ENCODE data around the gene SAC3D1. TPM values are rescaled to one million over a fixed set of nuclear protein-coding genes. Genes with fewer than 3 reads are reported as not detected.

The SAC3D1 gene
- total RNA-seq, 1 donor from 2014 or later, result 14.3 TPM

- no peak for DNase-seq (ENCODE audit: low spot score)
- H3K36me3 Mint-ChIP-seq (ENCODE audit: low read depth), result no peaks in the 10 kb centered on the region
- peaks cover 15% of the 10 kb centered on the region for H3K4me1 Mint-ChIP-seq (ENCODE audit: low read depth)
Observed at GRCh38 chr11:65008873-65009272, 32.1 kb upstream of the SAC3D1 start.

GRCh38 chr11:65013130-65013887, 27.7 kb upstream of the SAC3D1 start:
- H3K4me3 Mint-ChIP-seq (ENCODE audit: unreplicated experiment), result peak overlapping the region; percentile 82
- peaks cover 8% of the 10 kb centered on the region for H3K36me3 Mint-ChIP-seq (ENCODE audit: low read depth)
- DNase-seq (ENCODE audit: low spot score), result no peak
- H3K4me1 Mint-ChIP-seq (ENCODE audit: low read depth), result peaks cover 15% of the 10 kb centered on the region
- no peaks in the 10 kb centered on the region for H3K9me3 Mint-ChIP-seq (ENCODE audit: low read depth)
- H3K27me3 Mint-ChIP-seq (ENCODE audit: low read depth), result no peaks in the 10 kb centered on the region
- peak; percentile 74 for TF ChIP-seq CTCF (IDR thresholded peaks at IDR 0.05)
- H3K27ac Mint-ChIP-seq (ENCODE audit: unreplicated experiment), result peak overlapping the region; percentile 97

More at GRCh38 chr11:65008873-65009272, 32.1 kb upstream of the SAC3D1 start:
- no peaks in the 10 kb centered on the region for H3K27me3 Mint-ChIP-seq (ENCODE audit: low read depth)
- H3K4me3 Mint-ChIP-seq (ENCODE audit: unreplicated experiment), result no peak overlapping the region
- no peak overlapping the region for H3K27ac Mint-ChIP-seq (ENCODE audit: unreplicated experiment)
- no peak for TF ChIP-seq CTCF (IDR thresholded peaks at IDR 0.05)
- H3K9me3 Mint-ChIP-seq (ENCODE audit: low read depth), result no peaks in the 10 kb centered on the region

GRCh38 chr11:65013888-65014725, 26.9 kb upstream of the SAC3D1 start, which contains the start of gene ARL2:
ARL2 (plus strand) TSS chr11:65014160; CDS start chr11:65014208, 48 bp downstream.
- Mint-ChIP-seq H3K36me3 (ENCODE audit: low read depth) (peaks cover 8% of the 10 kb centered on the region), H3K4me3 (ENCODE audit: unreplicated experiment) (peak within 1 kb of the TSS; percentile 82), H3K4me1 (ENCODE audit: low read depth) (peaks cover 15% of the 10 kb centered on the region), H3K27me3 (ENCODE audit: low read depth) (no peaks in the 10 kb centered on the region), H3K9me3 (ENCODE audit: low read depth) (no peaks in the 10 kb centered on the region), H3K27ac (ENCODE audit: unreplicated experiment) (peak within 1 kb of the TSS; percentile 97)
- DNase-seq (ENCODE audit: low spot score), result no peak
- peak; percentile 84 for TF ChIP-seq CTCF (IDR thresholded peaks at IDR 0.05)

GRCh38 chr11:65014726-65015227, 26.2 kb upstream of the SAC3D1 start:
- Mint-ChIP-seq H3K4me3 (ENCODE audit: unreplicated experiment) (peak overlapping the region; percentile 79), H3K27me3 (ENCODE audit: low read depth) (no peaks in the 10 kb centered on the region), H3K9me3 (ENCODE audit: low read depth) (no peaks in the 10 kb centered on the region), H3K4me1 (ENCODE audit: low read depth) (peaks cover 15% of the 10 kb centered on the region), H3K36me3 (ENCODE audit: low read depth) (peaks cover 11% of the 10 kb centered on the region), H3K27ac (ENCODE audit: unreplicated experiment) (peak overlapping the region; percentile 88)
- DNase-seq (ENCODE audit: low spot score), result no peak
- no peak for TF ChIP-seq CTCF (IDR thresholded peaks at IDR 0.05)

- H3K4me3 Mint-ChIP-seq (ENCODE audit: unreplicated experiment), result no peak overlapping the region
- peaks cover 13% of the 10 kb centered on the region for H3K36me3 Mint-ChIP-seq (ENCODE audit: low read depth)
- TF ChIP-seq CTCF (IDR thresholded peaks at IDR 0.05), result no peak
- H3K9me3 Mint-ChIP-seq (ENCODE audit: low read depth), result no peaks in the 10 kb centered on the region
- H3K27me3 Mint-ChIP-seq (ENCODE audit: low read depth), result no peaks in the 10 kb centered on the region
- DNase-seq (ENCODE audit: low spot score), result no peak
- peaks cover 15% of the 10 kb centered on the region for H3K4me1 Mint-ChIP-seq (ENCODE audit: low read depth)
- H3K27ac Mint-ChIP-seq (ENCODE audit: unreplicated experiment), result peak overlapping the region; percentile 50
Observed at GRCh38 chr11:65016705-65017104, 24.3 kb upstream of the SAC3D1 start.

Measured in chondrocyte (in vitro differentiated cells).